ENCODE data around the gene MLX.

MLX gene, protein sequence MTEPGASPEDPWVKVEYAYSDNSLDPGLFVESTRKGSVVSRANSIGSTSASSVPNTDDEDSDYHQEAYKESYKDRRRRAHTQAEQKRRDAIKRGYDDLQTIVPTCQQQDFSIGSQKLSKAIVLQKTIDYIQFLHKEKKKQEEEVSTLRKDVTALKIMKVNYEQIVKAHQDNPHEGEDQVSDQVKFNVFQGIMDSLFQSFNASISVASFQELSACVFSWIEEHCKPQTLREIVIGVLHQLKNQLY

DNA sequence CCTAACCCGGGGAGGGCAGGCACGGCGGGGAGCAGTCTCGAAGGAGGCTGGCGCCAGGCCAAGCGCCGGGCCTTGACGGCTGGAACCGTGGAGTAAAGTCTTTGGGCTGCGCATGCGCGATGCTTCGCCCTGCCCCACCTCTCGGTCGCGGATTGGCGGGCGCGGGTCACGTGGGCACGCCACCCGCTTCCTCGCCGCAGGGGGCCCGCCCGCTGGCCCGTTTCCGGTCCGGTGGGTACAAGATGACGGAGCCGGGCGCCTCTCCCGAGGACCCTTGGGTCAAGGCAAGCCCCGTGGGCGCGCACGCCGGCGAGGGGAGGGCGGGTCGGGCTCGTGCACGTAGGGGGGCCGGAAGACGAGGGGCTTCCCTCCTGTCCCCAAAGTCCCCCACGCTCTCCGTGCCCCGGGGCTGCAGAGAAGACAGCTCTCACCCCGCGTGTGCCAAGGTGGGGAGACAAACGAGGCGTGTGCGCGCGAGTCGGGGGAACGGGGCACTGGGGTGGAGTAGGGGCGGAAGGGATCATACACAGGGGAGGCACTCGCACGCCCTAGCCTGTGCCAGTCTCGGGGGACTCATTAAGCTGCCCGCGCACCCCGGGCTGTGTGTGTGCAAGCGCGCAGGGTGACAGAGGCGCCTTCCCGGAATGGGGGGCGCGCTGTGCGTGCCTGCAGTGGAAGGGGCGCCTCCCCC, at the start of gene MLX:
MLX (plus strand) TSS at position 218 of the 691 bp plus-strand sequence; CDS start at position 243, 25 bp downstream.
- peak; percentile 94 for DNase-seq

DNA sequence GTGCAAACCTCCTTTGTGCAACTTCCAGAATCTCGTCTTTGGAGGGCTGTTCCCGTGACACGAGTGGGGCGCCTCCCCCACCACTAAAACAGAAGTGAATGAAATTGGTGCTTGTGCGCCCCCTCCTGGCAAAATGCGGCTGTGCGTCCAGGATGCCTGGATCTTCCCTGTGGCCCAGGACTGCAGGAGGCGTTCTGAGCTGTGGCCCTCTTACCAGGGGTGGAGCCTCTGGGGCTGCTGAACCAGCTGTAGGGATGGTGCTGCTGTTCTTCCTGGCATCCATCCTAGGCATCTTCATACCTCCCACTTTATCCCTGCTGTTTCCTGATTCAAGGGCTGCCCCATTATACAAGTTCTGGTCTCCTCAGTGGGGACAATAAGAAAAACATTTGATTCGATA, 49.4 kb upstream of the MLX start:
- peak; percentile 74 for DNase-seq

DNA sequence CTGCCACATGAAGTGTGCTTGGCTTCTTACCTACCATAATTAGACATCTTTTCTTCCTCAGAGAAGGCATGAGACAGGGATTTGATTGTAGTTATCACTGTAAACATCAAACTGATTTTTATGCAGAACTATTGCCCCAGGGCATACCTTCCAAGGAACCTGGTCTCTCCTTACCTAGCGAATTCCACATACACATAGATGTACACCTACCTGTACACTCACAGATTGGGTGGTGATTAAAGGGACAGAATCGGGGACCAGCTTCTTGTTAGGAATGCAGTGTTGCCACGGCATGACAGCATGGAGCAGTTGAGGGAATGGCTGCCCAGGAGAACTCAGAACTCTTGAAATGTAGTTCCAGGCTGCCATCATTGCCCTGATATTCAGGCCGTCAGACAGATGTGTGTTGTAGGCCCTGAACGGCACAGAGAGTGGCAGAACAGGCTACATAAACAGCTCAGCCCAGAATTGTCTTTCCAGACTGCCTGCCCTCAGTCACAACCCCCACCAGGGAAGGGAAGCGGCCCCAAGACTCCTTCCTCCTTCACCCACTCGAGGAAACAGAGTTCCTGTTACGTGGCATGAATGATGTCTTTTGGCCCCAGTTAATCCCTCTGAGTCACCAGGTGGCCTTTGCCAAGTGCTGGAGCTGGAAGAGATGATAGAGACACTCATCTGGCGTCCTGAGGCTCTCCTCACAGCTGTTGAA, 48.7 kb upstream of the MLX start:
- no peak for DNase-seq

DNA sequence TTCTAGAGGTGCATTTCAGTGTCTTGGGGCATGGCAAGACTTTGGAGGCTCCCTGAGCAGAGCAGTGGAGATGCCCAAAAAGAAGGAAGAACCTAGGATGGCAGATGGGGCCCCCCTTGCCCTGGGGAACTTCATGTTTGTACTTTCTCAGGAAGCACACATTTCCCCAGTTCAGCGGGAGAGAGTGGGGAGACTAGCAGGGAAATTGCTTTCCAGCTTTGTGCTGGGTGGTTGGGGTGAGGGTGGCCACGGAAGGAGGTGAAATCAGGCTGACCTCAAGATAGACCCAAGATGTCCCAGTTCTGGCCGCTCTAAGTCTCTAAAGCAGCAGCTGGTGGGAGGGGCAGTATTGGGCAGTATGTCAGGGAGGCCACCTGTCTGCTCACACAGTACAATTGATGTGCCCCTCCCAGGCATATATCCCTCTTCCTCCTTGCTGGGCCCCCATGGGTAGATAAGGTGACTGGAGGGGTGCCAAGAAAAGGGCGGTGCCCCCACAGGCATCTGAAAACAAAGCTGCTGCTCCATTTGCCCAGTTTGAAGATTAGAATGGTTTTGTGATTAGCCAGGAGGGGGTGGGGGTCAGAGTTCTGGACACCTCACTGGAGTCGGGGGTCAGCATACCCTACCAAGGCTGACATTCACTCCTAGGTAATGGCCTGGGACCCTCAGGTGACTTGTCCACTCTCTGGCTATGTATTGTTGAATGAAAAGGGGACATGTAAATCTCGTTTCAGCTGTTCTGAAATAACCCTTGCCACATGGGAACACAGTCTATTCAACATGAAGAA, 48.0 kb upstream of the MLX start:
- no peak for DNase-seq

DNA sequence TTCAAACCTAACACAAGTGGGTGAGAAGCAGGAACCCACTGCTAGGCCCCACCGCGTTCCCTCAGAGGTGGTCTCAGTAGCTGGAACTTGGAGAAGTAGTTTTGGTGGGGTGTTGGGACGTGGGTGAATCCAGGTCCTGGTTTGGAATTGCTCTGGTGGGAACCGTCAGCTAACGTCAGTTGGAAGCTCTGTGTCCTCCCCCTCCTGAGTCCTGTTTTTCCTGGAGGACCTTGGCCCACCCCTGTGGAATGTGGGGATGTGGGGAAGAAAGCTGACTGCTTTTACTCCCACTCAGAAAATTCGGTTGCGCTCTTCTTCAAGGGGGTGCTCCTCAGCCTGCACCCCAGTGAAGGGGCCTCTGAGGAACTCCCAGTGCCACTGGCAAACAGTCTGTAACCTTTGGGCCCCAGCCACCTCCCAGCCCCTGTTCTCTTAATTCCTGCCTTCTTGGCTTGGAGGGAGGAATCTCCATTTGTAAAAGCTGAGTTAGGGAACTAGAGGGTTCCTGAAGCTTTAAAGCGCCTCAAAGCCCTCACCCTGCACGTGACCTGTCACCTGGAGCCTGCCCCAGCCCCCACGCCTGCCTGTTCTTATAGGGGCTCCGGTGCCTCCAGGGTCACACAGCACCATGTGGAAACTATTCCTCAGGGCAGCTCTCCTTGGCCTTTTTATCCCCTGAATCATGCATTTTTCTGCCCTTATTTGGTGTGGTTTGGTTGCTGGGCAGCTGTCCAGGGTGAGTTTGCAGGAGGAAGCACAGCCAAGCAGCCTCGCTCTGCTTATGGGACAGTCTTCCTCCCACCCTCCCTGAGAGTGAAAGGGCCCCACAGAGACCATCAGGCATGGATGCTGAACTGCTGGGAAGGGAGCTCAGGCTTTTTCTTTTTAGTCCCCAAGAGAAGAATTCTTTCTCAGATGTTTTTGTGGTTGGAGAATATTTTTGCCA, 47.1 kb upstream of the MLX start:
- DNase-seq: peak; percentile 83

DNA sequence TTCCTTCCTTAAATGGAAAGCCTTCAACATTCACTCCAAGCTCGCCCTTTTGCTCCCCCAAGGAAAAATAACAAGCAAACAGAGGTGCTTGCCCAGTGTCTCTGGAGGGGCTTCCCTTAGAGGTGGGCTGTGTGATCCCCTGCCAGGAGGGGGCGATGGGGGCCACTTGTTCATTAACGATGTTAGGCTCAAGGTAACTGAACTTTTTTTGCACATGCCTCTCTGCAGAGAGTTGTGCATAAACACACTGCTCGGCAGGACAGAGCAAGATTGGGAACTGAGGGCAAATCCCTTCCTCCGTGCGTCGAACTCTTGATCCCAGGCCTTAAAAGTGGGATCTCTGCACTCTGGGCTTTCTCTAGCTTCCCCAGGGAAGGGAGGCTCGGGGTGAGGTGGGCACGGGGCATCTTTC, 46.4 kb upstream of the MLX start:
- no peak for DNase-seq

DNA sequence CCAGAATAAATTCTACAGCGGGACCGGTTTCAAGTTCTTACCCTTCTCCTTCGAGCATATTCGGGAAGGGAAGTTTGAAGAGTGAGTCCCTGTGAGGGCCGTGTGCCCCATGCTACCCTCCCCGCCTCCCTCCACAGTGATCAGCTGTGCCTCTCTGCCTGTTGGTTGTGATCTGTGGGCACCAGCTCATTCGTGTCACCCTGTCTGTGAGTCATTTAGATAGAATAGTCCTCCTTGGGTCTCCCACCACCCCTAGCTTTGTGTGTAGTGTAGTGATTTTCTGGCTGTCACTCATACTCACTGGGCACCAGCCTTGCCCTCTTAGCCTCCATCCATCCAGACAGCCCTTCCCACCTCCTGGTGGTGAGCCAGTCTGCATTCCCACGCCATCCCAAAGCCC, 45.9 kb upstream of the MLX start:
- no peak for DNase-seq

DNA sequence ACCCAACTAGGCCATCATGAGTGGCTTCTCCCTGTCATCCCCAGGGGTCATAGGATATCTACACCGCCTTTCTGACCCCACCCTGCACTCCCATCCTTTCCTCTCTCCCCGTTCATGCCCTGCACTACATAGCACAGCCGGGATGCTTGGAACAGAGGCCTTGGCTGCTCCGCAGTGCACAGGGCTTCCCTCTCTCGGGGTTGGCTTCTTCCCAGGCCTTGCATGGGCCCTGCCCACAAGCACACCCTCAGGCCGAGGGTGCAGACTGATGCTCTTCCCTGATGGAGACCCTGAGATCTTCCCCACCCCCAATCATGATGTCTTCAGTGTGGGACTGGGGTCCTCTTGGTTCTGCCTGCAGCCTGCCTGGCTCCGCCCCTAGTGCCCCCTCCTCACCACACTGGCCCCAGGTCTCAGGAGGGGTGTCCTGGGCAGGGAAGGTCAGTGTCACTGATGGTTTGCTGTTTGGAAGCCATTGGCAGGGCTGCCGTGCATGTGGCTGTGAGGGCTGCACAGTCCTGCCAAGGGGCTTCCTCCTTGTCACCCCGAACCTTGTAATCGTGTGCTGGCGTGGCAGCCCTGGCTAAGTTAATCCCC, 45.1 kb upstream of the MLX start:
- no peak for DNase-seq

DNA sequence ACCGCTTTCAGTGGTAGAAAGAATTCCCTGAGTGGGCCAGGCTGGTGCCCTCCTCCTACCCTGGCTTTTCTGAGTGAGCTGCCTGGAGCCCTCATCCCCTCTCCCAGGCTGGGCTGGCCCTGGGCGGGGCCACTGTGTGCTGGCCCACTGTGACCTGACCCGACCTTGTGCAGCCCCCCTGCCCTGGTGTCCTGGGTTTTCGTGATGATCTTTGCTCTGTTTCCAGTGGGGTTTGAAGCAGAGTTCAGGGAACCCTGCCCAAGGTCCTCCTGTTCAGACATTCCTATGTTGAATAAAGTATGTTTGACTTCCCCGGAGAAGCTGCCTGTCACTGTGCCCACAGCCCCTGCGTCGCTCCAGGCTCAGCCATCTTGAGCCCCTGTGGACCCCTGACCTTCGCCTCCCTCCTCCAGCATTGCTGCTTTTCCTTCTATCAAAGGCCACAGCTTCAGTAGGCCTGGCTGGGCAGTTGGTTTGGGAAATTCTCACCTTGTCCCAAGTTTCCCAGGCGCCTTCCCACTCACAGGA, 44.6 kb upstream of the MLX start:
- no peak for DNase-seq

DNA sequence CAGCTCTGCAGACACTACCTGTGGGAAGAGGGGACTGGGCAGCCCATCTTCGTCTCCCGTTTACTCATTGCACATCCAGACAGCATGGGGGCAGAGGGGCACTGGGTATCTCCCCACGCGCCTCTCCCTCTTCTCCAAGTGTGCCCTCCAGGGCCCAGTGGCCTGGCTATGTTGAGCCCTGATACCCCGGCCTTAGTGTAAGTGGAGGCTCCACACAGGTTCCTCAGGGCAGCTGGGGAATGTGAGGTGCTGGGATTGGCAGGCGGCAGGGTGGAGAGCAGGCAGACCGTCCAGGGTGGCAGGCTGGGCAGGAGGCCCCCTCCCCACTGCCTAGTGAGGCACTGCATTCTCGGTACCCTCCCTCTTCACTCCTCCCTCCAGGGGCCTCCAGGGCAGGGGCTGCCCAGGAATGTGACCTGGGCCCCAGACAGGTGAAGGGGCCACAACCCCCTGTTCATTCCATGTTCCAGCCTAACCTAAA, 44.1 kb upstream of the MLX start:
- DNase-seq: no peak

DNA sequence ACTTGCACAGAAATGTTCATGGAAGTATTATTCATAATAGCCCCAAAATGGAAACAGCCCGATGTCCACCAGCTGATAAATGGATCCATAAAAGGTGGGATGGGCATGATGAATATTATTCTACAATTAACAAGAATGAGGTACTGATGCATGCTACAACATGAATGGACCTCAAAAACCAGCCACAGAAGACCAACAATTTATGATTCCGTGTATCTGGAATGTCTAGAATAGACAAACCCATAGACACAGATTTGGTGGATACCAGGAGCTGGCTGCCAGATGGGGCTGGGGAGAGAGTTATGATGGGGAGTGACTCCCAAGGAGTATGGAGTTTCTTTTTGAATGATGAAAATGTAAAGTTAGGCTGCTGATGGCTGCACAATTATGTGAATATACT, 41.7 kb upstream of the MLX start:
- no peak for DNase-seq

DNA sequence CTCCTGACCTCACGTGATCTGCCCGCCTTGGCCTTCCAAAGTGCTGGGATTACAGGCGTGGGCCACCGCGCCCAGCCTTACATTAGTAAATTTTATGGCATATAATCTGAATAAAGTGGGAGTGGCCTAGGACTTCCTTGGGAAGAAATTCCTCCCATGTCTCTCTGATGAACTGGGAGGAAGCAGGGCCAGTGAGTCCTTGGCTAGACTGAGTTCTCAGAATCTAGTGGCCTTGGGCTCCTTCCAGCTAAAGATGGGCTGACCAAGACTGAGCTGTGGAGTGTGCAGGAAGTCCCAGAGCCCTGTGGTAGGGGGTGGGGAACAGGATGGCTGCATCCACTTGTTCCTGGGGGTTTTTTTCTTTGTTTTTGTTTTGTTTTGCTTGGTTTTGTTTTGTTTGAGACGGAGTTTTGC, 40.9 kb upstream of the MLX start:
- no peak for DNase-seq

DNA sequence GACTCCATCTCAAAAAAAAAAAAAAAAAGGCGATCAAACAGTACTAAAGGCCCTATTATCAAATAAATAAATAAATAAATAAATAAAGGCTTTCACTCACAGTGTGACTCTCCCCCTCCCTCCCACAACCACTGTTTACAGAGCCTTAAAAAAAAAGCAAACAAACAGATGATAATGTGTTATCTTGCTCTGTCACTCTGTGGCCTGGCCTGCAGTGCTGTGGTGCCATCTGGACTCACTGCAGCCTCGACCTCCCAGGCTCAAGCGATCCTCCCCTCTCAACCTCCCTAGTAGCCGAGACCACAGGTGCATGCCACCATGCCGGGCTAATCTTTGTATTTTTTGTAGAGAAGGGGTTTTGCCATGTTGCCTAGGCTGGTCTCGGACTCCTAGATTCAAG, 39.0 kb upstream of the MLX start:
- no peak for DNase-seq

DNA sequence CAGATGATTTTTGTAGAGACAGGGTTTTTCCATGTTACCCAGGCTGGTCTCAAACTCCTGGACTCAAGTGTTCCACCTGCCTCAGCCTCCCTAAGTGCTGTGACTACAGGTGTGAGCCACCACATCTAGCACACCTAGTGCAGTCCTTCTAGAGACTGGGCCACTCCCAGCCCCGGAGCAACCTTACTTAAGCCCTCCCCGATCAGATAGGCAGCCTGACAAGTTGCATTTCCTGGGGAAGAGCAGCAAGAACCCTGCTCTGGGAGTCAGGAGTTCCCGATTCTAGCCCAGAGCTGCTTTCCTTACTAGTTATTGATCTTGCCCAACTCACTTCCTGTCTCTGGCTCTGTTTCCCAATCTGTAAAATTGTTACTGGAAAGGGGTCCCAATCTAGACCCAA, 37.8 kb upstream of the MLX start:
- no peak for DNase-seq

DNA sequence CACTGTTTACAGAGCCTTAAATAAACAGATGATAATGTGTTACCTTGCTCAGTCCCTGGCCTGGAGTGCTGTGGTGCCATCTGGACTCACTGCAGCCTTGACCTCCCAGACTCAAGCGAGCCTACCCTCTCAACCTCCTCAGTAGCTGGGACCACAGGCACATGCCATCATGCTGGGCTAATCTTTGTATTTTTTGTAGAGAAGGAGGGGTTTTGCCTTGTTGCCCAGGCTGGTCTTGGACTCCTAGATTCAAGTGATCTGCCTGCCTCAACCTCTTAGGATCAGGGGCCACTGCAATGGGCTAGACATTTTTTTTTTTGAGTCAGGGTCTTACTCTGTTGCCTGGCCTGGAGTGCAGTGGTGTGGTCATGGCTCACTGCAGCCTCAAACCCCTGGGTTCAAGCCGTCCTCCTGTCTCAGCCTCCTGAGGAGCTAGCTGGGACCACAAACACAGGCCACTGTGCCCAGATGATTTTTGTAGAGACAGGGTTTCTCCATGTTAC, 35.9 kb upstream of the MLX start:
- no peak for DNase-seq

DNA sequence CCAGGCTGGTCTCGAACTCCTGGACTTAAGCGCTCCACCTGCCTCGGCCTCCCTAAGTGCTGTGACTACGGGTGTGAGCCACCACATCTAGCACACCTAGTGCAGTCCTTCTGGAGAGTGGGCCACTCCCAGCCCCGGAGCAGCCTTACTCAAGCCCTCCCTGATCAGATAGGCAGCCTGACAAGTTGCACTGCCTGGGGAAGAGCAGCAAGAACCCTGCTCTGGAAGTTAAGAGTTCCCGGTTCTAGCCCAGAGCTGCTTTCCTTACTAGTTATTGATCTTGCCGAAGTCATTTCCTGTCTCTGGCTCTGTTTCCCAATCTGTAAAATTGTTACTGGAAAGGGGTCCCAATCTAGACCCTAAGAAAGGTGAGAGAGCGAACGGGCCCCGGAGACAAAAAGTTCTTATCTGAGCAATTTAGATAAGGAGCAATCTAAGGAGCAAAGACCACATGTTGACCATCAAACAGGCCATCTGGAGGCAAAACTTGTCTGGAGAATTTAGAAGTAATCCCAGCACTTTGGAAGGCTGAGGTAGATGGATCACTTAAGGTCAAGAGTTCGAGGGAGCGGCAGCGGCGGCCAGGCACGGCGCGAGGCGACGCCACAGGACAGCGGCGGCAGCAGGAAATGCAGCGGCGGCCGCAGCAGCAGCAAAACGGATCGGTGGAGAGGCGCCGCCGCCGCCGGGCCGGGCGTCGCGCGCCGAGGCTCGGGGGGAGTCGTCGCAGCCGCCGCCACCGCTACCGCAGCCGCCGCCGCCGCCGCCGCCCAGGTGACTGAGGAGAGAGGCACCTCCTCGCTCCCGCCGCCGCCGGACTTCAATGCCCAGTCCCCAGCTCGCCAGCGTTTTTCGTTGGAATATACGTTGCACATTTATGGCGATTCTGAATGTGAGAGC, 35.2 kb upstream of the MLX start:
- DNase-seq: peak; percentile 56

DNA sequence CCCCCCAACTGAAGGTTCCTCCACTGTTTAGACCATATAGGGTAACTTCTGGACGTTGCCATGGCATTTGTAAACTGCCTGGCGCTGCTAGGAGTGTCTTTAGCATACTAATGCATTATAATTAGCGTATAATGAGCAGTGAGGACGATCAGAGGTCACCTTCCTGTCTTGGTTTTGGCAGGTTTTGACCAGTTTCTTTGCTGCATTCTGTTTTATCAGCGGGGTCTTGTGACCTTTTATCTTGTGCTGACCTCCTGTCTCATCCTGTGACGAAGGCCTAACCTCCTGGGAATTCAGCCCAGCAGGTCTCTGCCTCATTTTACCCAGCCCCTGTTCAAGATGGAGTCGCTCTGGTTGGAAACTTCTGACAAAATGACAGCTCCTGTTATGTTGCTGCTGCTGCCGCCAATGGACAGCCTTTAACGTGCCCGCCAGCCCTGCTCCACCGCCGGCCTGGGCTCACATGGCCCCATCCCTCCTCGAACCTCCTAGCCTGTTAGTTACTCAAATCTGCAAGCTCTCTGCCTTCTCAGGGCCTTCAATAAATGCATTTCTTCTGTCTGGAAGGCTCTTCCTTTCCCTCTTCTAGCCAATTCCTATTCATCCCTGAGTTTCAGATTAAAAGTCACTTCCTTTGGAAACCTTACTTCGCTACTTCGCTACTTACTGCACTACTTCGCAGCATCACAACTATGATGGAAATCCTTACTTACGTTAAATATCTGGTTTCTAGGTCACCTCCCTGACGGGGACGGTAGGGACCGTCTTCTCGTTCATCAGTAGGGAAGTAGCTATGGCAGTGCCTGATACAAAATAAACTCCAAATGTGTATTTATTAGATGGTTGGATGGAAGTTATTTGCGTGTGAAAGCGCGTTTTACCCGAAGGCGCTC, 31.5 kb upstream of the MLX start:
- no peak for DNase-seq

DNA sequence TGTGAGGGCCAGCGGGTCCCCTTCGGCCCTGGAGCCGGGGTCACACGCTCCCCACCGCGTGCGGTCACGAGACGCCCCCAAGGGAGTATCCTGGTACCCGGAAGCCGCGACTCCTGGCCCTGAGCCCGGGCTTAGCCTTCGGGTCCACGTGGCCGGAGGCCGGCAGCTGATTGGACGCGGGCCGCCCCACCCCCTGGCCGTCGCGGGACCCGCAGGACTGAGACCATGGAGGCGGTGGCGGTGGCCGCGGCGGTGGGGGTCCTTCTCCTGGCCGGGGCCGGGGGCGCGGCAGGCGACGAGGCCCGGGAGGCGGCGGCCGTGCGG, 30.9 kb upstream of the MLX start, which contains the start of gene NAGLU:
NAGLU (plus strand) TSS at position 194 of the 324 bp plus-strand sequence; CDS start at position 226, 32 bp downstream.
- DNase-seq: peak; percentile 95
